ELR (cell line): ENCODE measurements around the gene VWA5A.

Source experiments
- DNase-seq: peaks from one replicate; pipeline ENCODE4 v3.0.0-alpha.2; 2015; ENCODE audit warnings: low read depth

The VWA5A gene

DNA sequence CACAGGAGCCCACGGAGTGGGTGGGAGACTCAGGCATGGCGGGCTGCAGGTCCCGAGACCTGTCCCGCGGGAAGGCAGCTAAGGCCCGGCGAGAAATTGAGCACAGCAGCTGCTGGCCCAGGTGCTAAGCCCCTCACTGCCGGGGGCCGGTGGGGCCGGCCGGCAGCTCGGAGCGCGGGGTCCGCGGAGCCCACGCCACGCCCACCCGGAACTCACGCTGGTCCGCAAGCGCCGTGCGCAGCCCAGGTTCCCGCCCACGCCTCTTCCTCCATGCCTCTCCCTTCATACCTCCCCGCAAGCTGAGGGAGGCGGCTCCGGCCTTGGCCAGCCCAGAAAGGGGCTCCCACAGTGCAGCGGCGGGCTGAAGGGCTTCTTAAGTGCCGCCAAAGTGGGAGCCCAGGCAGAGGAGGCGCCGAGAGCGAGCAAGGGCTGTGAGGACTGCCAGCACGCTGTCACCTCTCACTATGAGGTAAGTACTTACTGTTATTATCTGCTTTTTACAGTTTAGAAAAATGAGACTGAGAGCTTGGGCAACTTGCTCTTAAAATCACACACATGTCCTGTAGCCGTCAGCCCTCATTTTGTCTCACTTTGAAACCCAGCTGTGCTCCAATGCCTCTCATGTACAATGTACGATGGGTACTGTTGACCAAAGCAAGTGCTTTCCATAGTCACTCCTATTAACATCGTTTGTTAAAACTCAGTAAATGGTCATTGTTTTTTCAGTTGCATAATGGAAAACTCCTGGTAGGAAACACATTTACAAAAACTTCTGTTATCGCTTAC, 55.7 kb downstream of the VWA5A start:
- DNase-seq, result no peak

DNA sequence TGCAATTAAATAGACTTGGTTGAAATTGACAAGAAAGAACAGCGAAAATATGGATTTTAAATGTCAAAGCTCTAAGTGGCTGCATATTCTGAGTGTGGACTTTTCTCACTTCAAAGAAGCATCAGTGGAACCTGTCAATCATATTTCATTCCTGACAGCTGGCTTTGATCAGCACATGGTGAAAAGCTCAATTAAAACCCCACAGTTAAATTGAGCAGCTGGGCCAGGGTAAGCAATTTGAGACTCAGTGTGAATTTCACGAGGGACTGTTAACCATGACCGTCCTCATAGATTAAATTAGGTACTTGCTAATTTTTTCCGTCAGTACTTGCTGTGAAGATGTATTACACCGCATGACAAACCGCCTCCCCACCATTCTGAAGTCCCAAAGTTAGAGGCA, 56.9 kb downstream of the VWA5A start:
- DNase-seq, result no peak

DNA sequence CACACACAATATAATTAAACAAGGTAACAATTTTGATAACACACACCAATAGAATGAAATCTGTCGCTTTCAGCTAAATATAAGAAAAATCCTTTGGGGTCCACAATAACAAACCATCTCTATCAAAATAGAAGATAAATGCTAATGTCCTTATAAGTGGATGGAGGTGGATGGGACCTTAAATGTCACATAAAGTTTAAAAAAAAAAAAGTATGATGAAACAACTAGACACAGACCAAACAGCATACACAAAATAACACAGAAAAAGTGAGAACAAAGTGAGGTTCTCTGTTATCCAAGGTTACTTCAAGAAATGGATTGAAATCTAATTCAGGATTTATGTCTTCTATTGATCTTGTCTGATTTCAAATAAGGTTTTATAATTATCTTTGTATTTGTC, 57.3 kb downstream of the VWA5A start:
- no peak for DNase-seq

DNA sequence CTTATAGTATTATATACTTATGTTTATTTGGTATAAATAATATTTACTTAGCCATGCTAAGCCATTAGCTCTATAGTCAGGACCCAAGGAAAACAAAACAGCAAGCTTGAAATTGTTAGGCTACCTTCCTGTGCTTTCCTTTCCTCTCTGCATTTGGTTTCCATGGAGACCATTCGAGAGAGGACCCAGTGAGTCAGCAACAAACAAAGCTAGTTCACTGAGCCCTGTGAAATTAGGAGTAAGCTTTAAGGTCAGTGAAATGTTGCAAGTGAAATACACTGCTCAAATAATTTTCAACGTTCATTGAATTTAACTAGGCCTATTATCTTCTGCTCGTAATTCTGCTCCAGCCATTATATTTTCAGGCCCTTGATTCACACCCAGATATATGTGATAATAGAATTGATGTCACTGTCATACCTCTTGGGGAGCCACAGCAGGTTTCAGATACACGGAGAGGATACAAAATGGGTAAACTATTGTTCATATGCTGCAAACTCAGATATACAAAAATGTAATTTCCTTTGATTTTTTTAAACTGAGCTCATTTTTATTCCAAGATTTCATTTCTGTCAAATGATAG, 58.8 kb downstream of the VWA5A start:
- DNase-seq, result peak; percentile 67

DNA sequence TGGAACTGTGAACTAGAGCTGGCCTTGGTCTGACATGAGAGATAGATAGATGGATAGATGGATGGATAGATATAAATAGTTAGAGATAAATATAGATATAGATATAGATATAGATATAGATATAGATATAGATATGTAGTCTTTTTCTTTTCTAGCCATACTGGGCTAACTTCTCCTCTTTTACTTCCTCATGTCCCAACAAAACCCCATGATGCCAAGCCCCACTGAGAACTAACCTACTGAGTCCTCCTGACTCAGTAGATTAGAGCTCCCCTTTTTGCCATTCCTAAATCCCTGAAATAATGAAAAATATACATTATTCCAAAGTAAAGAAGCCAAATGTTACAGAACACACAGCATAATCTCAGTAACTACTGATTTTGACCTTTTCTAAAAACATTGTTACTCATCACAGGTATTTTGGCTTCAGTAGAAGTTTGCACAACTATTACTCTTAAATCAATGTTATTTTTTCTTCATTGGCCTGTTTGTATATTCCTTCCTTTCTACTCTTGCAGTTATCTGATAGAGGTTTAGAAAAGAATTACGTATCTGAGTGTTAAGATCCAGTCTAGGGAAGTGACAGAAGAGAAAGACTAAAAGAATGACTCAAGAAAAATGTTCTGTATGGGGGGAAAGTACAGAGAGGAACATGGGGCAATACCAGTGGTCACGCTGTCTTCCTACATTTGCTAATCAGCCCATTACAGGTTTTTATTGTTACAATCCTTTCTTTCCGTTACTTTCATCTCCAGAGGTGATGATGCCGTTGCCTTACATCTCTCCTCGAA, 61.9 kb downstream of the VWA5A start:
- no peak for DNase-seq

DNA sequence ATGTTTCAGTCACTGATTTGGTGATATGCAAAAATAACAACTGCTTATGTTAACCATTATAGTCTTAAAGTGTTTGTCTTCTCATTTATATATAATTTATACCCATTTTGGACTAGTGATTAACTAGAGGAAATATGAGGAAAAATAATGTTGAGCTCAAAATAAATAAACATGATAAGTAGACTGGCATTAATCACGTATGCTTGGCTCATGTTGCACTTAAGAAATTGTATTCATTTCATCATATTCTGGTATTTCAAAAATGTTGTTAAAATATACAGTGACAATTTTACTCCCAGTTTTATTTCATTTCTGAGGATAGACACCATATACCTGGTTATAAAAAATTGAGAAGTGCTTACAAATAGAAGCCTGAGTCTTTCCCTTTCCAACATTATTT, 64.1 kb downstream of the VWA5A start:
- no peak for DNase-seq

DNA sequence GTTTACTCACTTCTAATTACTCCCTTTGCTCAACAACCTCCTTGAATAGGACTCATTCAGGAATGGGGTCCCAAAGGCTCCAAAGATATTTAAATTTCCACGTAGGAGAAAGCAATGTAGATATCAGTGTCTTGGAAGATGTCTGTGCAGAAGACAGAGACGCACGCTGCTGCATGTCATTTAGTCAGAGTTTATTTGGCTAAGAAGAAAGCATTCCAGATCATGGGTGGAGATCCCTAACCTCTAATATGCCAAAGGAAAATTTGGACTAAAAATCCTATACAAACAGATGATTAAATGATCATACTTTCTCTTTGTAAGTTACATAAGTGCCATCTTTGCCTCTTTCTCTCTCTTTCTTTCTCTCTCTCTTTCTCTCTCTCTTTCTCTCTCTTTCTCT, 67.8 kb downstream of the VWA5A start, which contains the start of gene OR10D3:
TSS of gene OR10D3 (plus strand) at position 278 of the 400 bp plus-strand sequence. CDS start 1,925 bp downstream, outside the sequence.
- DNase-seq, result no peak

DNA sequence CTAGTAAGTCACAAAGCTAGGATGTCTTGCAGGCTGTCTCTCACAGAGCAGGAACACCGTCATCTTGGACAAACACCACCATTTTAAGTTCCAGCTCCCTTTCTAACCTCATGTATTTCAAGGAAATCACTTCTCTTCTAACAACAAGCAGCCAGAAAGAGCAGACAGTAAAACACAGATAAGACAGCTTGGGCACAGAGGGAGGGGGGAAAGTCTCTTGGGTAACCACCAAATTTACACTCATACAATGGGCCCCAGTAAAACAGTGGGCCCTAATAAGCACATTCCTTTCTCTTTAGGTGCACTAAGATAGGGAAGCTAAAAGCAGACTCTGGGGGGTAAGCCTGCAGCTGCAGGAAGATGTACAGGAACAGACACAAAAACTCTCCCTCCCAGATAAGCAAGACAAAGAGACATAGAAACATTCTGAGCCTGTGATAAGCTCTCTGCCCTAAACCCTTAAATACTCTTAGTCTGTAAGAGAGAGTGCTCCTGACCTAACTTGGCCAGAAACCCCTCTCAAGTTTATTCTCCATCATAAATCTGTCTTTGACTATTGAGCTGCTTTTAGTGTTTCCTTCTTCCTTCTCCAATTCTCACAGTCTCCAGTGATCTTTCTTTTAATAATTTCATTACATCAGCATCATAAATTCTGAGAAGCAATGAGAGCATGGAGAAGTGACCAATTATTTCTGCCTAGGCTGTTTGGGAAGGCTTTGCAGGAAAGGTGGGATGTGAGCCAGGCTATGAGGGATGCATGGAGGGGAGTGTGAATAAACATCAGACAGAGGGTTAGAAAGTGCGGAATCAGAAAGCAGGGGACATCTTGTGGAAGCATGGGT, 75.3 kb downstream of the VWA5A start:
- DNase-seq, result no peak

DNA sequence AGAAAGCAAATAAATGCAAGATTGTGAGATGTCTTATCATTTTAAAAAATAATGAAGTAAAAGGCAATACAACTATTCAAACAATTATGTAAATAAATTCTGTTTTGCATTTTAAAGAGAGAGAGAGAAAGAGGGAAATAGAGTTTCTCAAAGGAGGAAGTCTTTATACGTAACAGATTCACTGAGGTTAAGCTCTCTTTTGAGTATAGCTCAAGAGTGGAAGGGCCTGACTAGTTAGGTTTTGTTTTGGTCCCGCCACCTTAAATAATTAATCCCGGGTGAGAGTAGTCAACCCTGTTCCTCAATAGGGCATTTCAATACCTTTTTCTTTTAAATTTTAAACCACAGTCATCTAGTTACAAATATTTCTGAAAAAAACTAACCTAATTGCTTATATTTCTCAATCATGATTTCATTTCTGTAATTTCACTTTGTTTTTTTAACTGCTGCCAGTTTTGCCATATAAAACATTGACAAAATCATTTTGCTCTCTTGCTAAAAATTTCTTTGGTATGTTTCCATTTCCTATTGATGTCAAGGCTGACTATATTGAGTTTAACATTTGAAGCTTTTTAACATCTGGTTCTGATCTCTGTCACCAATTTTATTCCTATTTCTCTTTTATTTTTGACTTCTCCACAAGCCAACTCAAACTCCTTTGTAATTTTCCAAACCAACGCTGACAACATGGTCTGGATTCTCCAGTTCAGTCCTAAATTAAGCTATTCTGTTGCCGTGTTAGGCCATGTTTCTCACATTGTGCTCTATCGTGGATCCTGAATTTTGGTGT, 78.2 kb downstream of the VWA5A start:
- no peak for DNase-seq

DNA sequence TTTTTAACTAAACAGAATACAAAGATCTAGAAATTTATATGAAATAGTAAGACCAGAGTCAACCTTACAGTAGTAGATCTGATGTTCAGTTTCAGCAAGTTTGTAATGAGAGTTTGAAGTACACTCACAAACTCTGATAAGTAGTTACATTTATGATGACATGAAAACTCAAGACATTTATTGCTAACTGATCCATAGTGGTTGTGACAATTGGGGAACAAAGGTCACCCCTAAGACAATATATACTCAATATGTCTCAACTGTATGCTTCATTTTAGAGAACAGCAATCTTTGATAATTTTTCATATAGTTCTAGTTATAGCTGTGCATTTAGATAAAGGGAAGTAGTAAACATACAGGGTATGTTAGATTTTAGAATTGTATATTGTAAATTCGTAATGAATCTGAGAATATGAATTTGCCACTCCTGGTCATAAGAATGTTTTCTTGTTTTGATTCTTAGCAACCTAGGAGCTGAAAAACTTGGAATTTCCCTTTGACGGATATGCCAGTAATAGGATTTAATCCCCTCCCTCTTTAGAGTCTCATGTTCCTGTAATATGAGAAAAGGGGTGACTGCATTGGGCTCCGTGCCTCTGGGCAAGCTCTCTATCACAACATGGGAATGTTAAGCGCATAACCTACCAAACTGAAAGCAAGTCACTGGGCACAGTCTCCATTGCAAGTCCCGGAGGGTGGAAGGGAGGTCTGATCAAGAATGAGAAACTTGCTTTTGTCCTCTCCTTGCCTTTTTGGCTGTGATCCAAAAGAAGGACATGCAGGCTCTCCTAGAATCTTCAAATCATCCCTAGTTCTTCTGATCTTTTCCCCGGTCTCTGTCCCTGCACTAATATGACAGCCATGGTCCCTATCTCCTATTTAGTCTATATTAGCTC, 79.3 kb downstream of the VWA5A start:
- DNase-seq, result no peak

DNA sequence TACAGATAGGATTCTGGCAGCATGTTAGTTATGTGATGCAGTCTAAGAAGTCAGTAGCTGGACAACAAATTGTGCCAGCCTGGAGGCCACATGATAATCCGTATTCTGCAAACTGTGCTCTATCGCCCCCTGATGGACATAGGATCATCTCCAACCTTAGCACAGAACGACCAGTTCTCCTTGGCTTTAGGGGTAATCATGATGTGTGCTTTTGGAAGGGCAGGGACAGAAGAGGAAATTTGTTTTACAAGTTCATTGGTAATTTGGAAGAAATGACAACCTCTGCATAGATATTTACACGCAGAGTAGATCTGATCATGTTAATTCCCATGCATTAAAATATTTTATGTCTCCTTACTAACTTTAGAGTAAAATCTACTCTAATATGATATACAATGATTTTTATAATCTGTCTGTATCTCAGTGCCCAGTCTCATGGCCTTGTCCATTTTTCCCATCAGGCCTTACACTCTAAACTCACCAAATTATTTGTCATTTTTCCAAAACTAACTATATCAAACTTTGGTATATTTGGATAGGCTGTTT, 80.0 kb downstream of the VWA5A start:
- DNase-seq, result peak; percentile 70
